HG03520 (cell line): ENCODE data around the gene CDK5RAP1.

Experiments used
- ATAC-seq: cut with Tn5 transposase; IDR thresholded peaks from one replicate; pipeline ENCODE4 v1.9.1; 2021; ENCODE audit warnings: mild to moderate bottlenecking, moderate library complexity; ENCODE audit not compliant: unreplicated experiment

The CDK5RAP1 gene

GRCh38 chr20:33336375-33336774 is 64.9 kb downstream of the CDK5RAP1 start:
- no peak for ATAC-seq

GRCh38 chr20:33334111-33334510 is 67.2 kb downstream of the CDK5RAP1 start:
- ATAC-seq, result no peak

- ATAC-seq, result no peak
These were observed 67.7 kb downstream of the CDK5RAP1 start for GRCh38 chr20:33333616-33334015.

GRCh38 chr20:33332905-33333456 is 68.3 kb downstream of the CDK5RAP1 start:
- no peak for ATAC-seq

GRCh38 chr20:33328157-33329137 is 72.9 kb downstream of the CDK5RAP1 start:
- no peak for ATAC-seq

- ATAC-seq, result no peak
These were observed 76.0 kb downstream of the CDK5RAP1 start for GRCh38 chr20:33325350-33325749.

- no peak for ATAC-seq
These were observed 78.1 kb downstream of the CDK5RAP1 start for GRCh38 chr20:33323236-33323635.

- ATAC-seq, result no peak
These were observed 78.9 kb downstream of the CDK5RAP1 start for GRCh38 chr20:33322456-33322855.

GRCh38 chr20:33320006-33320405 is 81.3 kb downstream of the CDK5RAP1 start:
- ATAC-seq, result no peak

- ATAC-seq, result no peak
These were observed 83.3 kb downstream of the CDK5RAP1 start for GRCh38 chr20:33318096-33318429.

- ATAC-seq, result no peak
These were observed 83.8 kb downstream of the CDK5RAP1 start for GRCh38 chr20:33317424-33318095.

GRCh38 chr20:33316958-33317357 is 84.4 kb downstream of the CDK5RAP1 start:
- no peak for ATAC-seq

- no peak for ATAC-seq
These were observed 85.0 kb downstream of the CDK5RAP1 start for GRCh38 chr20:33316343-33316742.

- no peak for ATAC-seq
These were observed 87.5 kb downstream of the CDK5RAP1 start for GRCh38 chr20:33313686-33314314.

- ATAC-seq, result no peak
These were observed 88.7 kb downstream of the CDK5RAP1 start for GRCh38 chr20:33312583-33312982.

- no peak for ATAC-seq
These were observed 89.3 kb downstream of the CDK5RAP1 start for GRCh38 chr20:33311996-33312395.

GRCh38 chr20:33311011-33311410 is 90.3 kb downstream of the CDK5RAP1 start:
- no peak for ATAC-seq

- no peak for ATAC-seq
These were observed 90.9 kb downstream of the CDK5RAP1 start for GRCh38 chr20:33310327-33310899.

- no peak for ATAC-seq
These were observed 91.7 kb downstream of the CDK5RAP1 start for GRCh38 chr20:33309631-33310030.
